Measurements from ENCODE around the gene EPHA3.

DNA sequence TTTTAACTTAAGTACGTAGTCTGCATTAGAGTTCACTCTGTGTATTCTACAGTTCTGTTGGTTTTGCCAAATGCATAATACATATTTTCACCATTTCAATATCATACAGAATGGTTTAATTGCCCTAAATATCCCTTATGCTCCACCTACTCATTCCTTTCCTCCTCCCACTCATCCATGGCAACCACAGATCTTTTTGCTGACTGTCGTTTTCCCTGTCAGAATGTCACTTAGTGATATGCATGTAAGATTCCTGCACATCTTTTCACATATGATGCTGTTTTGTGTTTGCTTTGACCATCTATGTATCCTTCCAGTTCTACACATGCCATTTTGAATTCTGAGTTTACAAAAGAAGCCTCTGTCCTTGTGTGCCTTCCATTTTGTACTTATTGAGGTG is 36.7 kb downstream of the EPHA3 start:
- TF ChIP-seq ZNF112 (tag by site-specific recombination; IDR thresholded peaks at IDR 0.05) (no peak), MZF1 (tag by site-specific recombination; IDR thresholded peaks at IDR 0.05; ENCODE audit: borderline replicate concordance) (no peak), ZBTB7A (tag by site-specific recombination; IDR thresholded peaks at IDR 0.05; ENCODE audit: low read depth) (no peak), ZNF776 (tag by site-specific recombination; IDR thresholded peaks at IDR 0.05; ENCODE audit: borderline replicate concordance) (no peak), ZNF423 (tag by site-specific recombination; IDR thresholded peaks at IDR 0.05) (no peak), ZNF707 (tag by site-specific recombination; IDR thresholded peaks at IDR 0.05) (no peak), RBAK (tag by site-specific recombination; IDR thresholded peaks at IDR 0.05) (no peak), ZNF138 (tag by site-specific recombination; IDR thresholded peaks at IDR 0.05; ENCODE audit: borderline replicate concordance) (no peak)
- TF ChIP-seq, protein P1, sequence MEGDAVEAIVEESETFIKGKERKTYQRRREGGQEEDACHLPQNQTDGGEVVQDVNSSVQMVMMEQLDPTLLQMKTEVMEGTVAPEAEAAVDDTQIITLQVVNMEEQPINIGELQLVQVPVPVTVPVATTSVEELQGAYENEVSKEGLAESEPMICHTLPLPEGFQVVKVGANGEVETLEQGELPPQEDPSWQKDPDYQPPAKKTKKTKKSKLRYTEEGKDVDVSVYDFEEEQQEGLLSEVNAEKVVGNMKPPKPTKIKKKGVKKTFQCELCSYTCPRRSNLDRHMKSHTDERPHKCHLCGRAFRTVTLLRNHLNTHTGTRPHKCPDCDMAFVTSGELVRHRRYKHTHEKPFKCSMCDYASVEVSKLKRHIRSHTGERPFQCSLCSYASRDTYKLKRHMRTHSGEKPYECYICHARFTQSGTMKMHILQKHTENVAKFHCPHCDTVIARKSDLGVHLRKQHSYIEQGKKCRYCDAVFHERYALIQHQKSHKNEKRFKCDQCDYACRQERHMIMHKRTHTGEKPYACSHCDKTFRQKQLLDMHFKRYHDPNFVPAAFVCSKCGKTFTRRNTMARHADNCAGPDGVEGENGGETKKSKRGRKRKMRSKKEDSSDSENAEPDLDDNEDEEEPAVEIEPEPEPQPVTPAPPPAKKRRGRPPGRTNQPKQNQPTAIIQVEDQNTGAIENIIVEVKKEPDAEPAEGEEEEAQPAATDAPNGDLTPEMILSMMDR (tag by site-specific recombination; IDR thresholded peaks at IDR 0.05), result no peak
- TF ChIP-seq, protein P2, sequence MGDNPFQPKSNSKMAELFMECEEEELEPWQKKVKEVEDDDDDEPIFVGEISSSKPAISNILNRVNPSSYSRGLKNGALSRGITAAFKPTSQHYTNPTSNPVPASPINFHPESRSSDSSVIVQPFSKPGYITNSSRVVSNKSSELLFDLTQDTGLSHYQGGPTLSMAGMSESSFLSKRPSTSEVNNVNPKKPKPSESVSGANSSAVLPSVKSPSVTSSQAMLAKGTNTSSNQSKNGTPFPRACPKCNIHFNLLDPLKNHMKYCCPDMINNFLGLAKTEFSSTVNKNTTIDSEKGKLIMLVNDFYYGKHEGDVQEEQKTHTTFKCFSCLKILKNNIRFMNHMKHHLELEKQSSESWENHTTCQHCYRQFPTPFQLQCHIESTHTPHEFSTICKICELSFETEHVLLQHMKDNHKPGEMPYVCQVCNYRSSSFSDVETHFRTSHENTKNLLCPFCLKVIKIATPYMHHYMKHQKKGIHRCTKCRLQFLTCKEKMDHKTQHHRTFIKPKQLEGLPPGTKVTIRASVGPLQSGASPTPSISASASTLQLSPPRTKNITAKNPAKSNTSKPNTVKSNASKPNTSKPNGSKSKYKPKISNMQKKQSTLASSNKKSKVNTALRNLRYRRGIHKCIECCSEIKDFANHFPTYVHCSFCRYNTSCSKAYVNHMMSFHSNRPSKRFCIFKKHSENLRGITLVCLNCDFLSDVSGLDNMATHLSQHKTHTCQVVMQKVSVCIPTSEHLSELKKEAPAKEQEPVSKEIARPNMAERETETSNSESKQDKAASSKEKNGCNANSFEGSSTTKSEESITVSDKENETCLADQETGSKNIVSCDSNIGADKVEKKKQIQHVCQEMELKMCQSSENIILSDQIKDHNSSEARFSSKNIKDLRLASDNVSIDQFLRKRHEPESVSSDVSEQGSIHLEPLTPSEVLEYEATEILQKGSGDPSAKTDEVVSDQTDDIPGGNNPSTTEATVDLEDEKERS (tag by site-specific recombination; IDR thresholded peaks at IDR 0.05), result no peak
- TF ChIP-seq, protein P3, sequence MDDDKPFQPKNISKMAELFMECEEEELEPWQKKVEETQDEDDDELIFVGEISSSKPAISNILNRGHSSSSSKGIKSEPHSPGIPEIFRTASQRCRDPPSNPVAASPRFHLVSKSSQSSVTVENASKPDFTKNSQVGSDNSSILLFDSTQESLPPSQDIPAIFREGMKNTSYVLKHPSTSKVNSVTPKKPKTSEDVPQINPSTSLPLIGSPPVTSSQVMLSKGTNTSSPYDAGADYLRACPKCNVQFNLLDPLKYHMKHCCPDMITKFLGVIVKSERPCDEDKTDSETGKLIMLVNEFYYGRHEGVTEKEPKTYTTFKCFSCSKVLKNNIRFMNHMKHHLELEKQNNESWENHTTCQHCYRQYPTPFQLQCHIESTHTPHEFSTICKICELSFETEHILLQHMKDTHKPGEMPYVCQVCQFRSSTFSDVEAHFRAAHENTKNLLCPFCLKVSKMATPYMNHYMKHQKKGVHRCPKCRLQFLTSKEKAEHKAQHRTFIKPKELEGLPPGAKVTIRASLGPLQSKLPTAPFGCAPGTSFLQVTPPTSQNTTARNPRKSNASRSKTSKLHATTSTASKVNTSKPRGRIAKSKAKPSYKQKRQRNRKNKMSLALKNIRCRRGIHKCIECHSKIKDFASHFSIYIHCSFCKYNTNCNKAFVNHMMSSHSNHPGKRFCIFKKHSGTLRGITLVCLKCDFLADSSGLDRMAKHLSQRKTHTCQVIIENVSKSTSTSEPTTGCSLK (tag by site-specific recombination; IDR thresholded peaks at IDR 0.05), result no peak
